HL-60 (cell line): ENCODE data around the gene UTP20.

ENCODE experiments used
- DNase-seq, 2 experiments: peaks; one replicate each; pipeline ENCODE4 v3.0.0-alpha.2; 2010 to 2020; ENCODE audit warnings: low read depth in 1 of 2, low spot score in 1 of 2
- H3K27ac ChIP-seq: fragments of 250-450 bp; sonication (Bioruptor Pico); replicated peaks from 2 replicates; pipeline ENCODE4 v1.5.1; 2020; ENCODE audit warnings: mild to moderate bottlenecking, moderate library complexity
- H3K27me3 ChIP-seq: fragments of 250-450 bp; sonication (Bioruptor Pico); 2 replicates; pipeline ENCODE4 v1.5.1; 2021; ENCODE audit warnings: mild to moderate bottlenecking, moderate library complexity; ENCODE audit not compliant: insufficient read depth, poor library complexity, severe bottlenecking
- H3K4me3 ChIP-seq: replicated peaks from 2 replicates; pipeline ENCODE4 v1.5.1; 2011; ENCODE audit warnings: mild to moderate bottlenecking, control low read depth, low read length; ENCODE audit not compliant: insufficient read depth
- CTCF ChIP-seq: IDR thresholded peaks from one replicate; pipeline ENCODE4 v1.5.1; 2011; ENCODE audit warnings: low read length, control low read depth, inconsistent platforms; ENCODE audit not compliant: insufficient read depth
- GABPA ChIP-seq: IDR thresholded peaks from 2 replicates; pipeline ENCODE4 v1.6.1; 2012; ENCODE audit warnings: low read depth
- POLR2AphosphoS5 ChIP-seq: IDR thresholded peaks from 2 replicates; pipeline ENCODE4 v1.6.1; 2012; ENCODE audit warnings: low read depth
- SPI1 ChIP-seq: IDR thresholded peaks from 2 replicates; pipeline ENCODE4 v1.6.1; 2012; ENCODE audit warnings: low read depth, mild to moderate bottlenecking, borderline replicate concordance
- TF ChIP-seq, protein P1 (sequence below): IDR thresholded peaks from 2 replicates; pipeline ENCODE4 v1.6.1; 2012; ENCODE audit warnings: low read depth; ENCODE audit not compliant: insufficient replicate concordance

Gene UTP20

GRCh38 chr12:101305226-101305779 is 25.4 kb downstream of the UTP20 start:
- no peak for TF ChIP-seq GABPA
- no peak for TF ChIP-seq POLR2AphosphoS5
- no peak for TF ChIP-seq CTCF
- no peak for TF ChIP-seq SPI1
- TF ChIP-seq, protein P1, sequence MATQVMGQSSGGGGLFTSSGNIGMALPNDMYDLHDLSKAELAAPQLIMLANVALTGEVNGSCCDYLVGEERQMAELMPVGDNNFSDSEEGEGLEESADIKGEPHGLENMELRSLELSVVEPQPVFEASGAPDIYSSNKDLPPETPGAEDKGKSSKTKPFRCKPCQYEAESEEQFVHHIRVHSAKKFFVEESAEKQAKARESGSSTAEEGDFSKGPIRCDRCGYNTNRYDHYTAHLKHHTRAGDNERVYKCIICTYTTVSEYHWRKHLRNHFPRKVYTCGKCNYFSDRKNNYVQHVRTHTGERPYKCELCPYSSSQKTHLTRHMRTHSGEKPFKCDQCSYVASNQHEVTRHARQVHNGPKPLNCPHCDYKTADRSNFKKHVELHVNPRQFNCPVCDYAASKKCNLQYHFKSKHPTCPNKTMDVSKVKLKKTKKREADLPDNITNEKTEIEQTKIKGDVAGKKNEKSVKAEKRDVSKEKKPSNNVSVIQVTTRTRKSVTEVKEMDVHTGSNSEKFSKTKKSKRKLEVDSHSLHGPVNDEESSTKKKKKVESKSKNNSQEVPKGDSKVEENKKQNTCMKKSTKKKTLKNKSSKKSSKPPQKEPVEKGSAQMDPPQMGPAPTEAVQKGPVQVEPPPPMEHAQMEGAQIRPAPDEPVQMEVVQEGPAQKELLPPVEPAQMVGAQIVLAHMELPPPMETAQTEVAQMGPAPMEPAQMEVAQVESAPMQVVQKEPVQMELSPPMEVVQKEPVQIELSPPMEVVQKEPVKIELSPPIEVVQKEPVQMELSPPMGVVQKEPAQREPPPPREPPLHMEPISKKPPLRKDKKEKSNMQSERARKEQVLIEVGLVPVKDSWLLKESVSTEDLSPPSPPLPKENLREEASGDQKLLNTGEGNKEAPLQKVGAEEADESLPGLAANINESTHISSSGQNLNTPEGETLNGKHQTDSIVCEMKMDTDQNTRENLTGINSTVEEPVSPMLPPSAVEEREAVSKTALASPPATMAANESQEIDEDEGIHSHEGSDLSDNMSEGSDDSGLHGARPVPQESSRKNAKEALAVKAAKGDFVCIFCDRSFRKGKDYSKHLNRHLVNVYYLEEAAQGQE = no peak
- no peak for DNase-seq
- no peak overlapping the region for H3K4me3 ChIP-seq
- H3K27me3 ChIP-seq = no peaks in the 10 kb centered on the region
- H3K27ac ChIP-seq = no peak overlapping the region

GRCh38 chr12:101305794-101306193 is 25.9 kb downstream of the UTP20 start:
- Histone ChIP-seq H3K27ac (no peak overlapping the region), H3K4me3 (no peak overlapping the region), H3K27me3 (no peaks in the 10 kb centered on the region)
- TF ChIP-seq SPI1 (no peak), CTCF (no peak), POLR2AphosphoS5 (no peak), GABPA (no peak)
- TF ChIP-seq, protein P1 = no peak
- DNase-seq = no peak

GRCh38 chr12:101322480-101322879 is 42.6 kb downstream of the UTP20 start:
- Histone ChIP-seq H3K27me3 (no peaks in the 10 kb centered on the region), H3K4me3 (no peak overlapping the region), H3K27ac (no peak overlapping the region)
- no peak for DNase-seq
- no peak for TF ChIP-seq GABPA
- TF ChIP-seq, protein P1 = no peak
- TF ChIP-seq CTCF = no peak
- no peak for TF ChIP-seq SPI1
